ENCODE results near the gene NPIPB2.
"Not testable (repeated sequence)": the region's sequence is repeated elsewhere in the genome, so short reads cannot be mapped to it uniquely, and the experiment has no call there.

NPIPB2 gene

GRCh38 chr16:11962457-11962856 is 20.6 kb upstream of the NPIPB2 start:
- DNase-seq (ENCODE audit: low read depth in 2 of 3, low spot score in 2 of 3), result not testable (repeated sequence)

DNA sequence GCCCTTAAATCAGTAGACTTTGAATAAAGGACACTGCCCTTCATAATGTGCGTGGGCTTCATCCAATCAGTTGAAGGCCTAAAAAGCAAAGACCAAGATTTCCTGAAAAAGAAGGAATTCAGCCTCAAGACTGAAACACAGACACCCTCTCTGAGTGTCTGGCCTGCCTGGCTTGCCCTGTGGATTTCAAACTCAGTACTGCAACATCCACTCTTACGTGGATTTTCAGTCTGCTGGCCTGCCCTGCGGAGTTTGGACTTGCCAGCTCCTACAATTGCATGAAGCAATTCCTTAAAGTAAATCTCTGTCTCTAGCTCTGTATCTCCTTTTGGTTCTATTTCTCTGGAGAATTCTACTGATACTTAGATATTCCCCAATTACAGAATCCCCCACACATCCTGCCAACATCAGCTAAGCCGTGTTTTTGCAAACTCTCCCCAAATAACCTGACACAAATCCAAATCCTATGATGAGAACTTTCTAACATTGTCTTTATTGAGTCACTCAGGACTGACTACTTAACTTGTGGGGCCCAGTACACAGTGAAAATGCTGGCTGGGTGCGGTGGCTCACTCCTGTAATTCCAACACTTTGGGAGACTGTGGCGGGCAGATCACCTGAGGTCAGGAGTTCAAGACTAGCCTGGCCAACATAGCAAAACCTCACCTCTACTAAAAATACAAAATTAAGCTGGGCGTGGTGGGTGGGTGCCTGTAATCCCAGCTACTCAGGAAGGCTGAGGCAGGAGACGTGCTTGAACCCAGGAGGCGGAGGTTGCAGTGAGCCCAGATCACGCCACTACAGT is 15.9 kb upstream of the NPIPB2 start:
- no peak for DNase-seq (ENCODE audit: low read depth in 2 of 3, low spot score in 2 of 3)

GRCh38 chr16:11956558-11956957 is 14.7 kb upstream of the NPIPB2 start:
- DNase-seq (ENCODE audit: low read depth in 2 of 3, low spot score in 2 of 3), result no peak

DNA sequence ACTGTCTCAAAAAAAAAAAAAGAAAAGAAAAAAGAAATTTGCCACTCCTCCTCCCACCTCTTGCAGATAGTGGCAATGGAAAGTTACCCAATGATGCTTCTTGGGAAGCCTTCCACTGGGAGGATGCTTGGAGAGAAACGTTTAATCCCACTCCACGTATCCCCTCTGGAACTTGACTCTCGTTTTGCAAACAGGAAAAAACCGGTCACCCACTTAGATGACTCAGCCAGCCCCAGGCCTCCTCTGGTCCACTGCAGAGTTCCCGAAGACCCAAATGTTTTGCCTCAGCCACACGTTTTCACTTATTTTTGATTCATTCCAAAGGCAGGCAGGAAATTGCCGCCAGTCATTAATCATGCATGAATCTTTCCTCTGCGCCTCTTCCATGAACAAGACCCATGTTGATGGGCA is 13.9 kb upstream of the NPIPB2 start:
- no peak for DNase-seq (ENCODE audit: low read depth in 2 of 3, low spot score in 2 of 3)

DNA sequence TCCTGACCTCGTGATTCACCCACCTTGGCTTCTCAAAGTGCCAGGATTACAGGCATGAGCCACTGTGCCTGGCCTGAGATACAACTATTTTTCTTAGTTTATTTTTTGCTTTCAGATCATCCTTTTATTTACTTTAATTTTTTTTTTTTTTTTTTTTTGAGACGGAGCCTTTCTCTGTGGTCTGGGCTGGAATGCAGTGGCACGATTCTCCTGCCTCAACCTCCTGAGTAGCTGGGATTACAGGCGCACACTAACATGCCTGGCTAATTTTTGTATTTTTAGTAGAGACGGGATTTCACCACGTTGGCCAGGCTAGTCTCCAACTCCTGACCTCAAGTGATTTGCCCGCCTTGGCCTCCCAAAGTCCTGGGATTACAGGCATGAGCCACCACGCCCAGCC is 11.7 kb upstream of the NPIPB2 start:
- not testable (repeated sequence) for DNase-seq (ENCODE audit: low read depth in 2 of 3, low spot score in 2 of 3)

- DNase-seq (ENCODE audit: low read depth in 2 of 3, low spot score in 2 of 3), result no peak
Observed at GRCh38 chr16:11950388-11950787, 8.5 kb upstream of the NPIPB2 start.

DNA sequence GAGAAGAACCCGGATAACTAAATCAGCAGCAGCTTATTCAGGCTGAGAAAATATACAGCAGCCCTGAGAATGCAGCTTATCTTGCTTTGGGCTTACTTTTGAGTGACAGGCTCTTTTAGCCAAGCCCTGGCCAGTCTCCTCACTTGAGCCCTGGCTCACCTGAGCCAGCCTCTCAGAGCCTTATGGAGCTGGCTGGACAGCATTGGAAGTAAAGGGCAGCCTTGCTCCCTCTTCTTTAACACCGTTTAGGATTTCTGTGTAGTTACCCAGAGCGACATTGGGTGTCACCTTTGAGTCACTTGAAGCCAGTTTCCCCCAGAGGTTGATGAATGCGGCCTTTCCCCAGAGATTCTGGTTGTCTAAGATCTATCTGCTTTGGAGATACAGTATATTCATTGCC is 7.7 kb upstream of the NPIPB2 start:
- DNase-seq (ENCODE audit: low read depth in 2 of 3, low spot score in 2 of 3), result no peak

- DNase-seq (ENCODE audit: low read depth in 2 of 3, low spot score in 2 of 3), result no peak
Observed at GRCh38 chr16:11948819-11949218, 7.0 kb upstream of the NPIPB2 start.

DNA sequence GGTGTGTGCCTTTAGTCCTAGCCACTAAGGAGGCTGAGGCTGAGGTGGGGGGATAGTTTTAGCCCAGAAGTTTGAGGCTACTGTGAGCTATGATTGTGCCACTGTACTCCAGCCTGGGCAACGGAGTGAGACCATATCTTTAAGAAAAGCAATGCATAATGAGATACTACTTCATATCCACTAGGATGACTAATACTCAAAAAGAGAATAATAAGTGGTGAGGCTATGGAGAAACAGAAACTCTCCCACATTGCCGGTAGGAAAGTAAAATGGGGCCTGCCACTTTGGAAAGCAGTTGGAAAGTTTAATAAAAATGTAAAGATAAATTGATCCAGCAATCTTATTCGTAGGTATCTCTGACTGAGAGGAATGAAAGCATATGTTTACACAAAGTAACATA is 4.6 kb upstream of the NPIPB2 start:
- DNase-seq (ENCODE audit: low read depth in 2 of 3, low spot score in 2 of 3), result no peak

- DNase-seq (ENCODE audit: low read depth in 2 of 3, low spot score in 2 of 3), result not testable (repeated sequence)
Observed at GRCh38 chr16:11927350-11927749, 14.5 kb downstream of the NPIPB2 start.

GRCh38 chr16:11924046-11924445 is 17.8 kb downstream of the NPIPB2 start:
- DNase-seq (ENCODE audit: low read depth in 2 of 3, low spot score in 2 of 3), result not testable (repeated sequence)

DNA sequence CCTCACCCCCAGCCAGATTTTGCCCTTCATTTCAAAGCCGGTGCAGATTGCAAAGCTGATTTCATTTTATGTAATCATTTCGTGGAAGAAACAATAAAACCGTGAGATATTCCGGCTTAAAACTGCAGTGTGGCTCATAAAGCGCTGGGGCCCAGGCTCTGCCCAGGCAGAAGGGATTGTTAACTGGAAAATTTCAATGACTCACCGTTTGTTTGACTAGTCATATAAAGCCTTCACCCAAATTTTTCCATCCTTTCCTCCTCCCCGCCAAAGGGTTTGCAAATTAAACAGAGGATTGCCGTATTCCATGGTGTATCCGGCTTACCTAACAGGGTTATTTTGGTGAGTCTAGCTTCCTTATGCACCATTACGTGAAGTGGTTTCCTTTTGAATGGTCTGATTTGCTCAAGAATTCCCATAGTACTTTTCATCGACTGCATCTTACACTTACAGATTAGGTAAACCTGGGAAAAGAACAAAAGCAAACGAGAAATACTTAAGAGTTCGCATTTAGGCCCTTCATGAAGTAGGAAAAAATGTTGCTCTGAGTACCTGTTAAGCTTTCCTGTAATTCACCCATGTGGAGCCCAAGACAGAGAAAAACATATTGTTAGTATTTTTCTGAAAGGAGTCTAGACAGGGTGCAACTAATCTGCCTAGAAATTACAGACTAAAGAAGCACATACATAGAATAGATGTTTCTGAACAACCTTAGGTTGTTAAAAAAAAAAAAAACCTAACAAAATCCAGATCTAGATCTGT is 25.1 kb downstream of the NPIPB2 start:
- DNase-seq (ENCODE audit: low read depth in 2 of 3, low spot score in 2 of 3), result no peak

GRCh38 chr16:11915644-11916523 is 26.0 kb downstream of the NPIPB2 start, which contains the start of gene GSPT1:
TSS of gene GSPT1 (minus strand) at chr16:11915956. CDS start at chr16:11915720, 236 bp downstream.
- peak; percentile 93 to 99 (median 97) for DNase-seq (ENCODE audit: low read depth in 2 of 3, low spot score in 2 of 3)

- DNase-seq (ENCODE audit: low read depth in 2 of 3, low spot score in 2 of 3), result peak in 2 of 3 experiments; percentile 18 to 29
Observed at GRCh38 chr16:11915114-11915643, 26.7 kb downstream of the NPIPB2 start.

GRCh38 chr16:11914210-11915113 is 27.4 kb downstream of the NPIPB2 start:
- no peak for DNase-seq (ENCODE audit: low read depth in 2 of 3, low spot score in 2 of 3)

DNA sequence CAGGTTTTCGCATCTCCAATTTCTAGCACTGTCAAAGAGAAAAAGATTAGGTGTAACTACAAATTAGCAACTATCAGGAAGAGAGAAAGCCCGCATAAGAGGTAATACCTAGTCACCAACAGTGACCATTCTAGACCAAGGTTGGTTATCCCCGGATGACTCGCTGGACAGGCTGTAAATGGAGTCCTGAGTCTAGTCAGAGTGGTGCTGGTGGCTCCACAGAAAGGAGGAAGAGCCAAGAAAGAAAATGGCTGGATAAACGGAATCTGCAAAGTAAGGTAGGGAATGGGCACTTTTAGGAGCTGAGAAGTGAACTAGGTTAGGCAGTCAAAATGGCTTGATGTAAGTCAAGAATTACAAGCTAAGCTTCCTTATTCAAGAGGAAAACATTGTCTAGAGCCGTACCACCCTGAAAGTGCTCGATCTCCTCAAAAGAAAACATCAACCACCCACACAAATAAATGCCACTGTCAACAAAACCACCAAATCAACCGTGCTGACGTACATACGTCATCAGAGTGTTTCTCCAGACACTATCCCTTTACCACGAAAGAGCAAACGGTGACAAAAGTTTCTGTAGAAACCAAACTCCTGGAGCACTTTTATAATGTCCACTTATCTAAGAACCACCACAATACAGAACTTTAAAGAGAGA is 28.3 kb downstream of the NPIPB2 start:
- no peak for DNase-seq (ENCODE audit: low read depth in 2 of 3, low spot score in 2 of 3)

DNA sequence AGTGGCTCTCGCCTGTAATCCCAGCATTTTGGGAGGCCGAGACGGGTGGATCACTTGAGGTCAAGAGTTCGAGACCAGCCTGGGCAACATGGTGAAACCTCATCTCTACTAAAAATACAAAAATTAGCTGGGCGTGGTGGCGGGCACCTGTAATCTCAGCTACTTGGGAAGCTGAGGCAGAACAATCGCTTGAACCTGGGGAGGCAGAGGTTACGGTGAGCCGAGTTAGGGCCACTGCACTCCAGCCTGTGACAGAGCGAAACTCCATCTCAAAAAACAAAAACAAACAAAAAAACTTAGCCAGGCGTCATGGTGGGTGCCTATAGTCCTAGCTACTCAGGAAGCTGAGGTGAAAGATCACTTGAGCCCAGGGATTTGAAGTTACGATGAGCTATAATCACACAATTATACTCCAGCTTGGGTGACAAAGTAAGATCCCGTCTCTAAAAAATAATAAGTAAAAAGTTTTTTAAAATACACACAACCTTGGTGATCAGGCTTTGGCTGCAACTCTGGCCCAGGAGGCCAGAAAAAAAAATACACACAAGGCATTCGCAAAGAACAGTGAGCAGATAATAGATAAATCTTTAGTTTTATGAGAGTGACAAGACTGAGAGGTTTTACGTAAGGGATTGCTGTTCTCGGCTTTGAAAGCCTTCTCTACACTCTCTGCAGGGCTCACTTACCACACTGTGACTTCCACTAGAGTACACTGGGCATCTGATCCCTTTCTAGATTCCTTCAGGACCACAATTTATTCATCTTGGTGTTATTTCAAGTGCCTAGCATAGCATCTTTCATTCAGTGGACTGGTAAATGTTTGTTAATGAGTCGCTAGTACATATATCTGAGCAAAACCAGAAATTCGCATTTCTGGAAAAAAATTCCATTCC is 31.9 kb downstream of the NPIPB2 start:
- DNase-seq (ENCODE audit: low read depth in 2 of 3, low spot score in 2 of 3), result no peak

DNA sequence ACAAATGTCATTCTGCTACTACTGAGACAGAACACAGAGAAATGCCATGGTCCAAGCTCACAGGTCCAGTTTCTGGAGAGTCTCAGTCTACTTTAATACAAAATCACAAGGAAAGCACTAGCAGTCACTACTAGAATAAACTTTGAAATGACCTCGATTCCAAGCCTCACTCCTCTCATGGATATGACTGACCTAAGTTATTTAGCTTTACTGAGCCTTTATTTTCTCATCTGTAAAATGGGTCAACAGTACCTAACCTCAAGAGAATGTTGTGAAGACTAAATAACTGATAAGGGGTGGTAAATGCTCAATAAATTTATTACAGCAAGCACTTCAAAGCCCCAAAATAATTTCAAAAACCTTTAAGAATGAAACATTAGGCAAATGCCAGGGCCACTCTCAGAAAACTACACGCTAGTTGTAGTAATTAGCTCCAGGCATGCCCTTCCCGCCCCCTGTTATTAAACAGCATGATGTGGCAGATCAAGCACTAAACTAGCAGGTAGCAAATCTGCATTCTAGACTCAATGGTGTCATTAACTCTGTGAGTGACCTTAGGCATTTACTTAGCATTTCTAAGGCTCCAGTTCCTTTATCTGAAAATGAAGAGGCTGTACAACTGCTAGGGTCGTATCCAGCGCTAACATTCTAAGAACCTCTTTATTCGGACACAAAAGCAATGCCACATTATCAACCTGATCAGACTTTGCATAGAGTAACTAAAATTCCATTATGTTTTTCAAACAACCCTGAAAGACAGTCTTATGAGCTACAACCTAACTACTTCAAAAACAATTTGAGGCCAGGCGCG is 34.5 kb downstream of the NPIPB2 start:
- no peak for DNase-seq (ENCODE audit: low read depth in 2 of 3, low spot score in 2 of 3)
